OCI-LY1 (cell line): ENCODE data around the gene ACTG2.

Experiments used
- H2AFZ ChIP-seq: fragments of 200-600 bp; sonication (generic), shearing (Covaris generic); 2 replicates; pipeline ENCODE4 v1.6.0; 2014; ENCODE audit warnings: antibody characterized with exemption, mild to moderate bottlenecking, low read length
- H3F3A ChIP-seq: fragments of 200-600 bp; sonication (generic), shearing (Covaris generic); 2 replicates; pipeline ENCODE4 v1.6.0; 2014; ENCODE audit warnings: mild to moderate bottlenecking, antibody characterized with exemption, low read length, moderate library complexity; ENCODE audit not compliant: insufficient read depth
- H3K27ac ChIP-seq: fragments of 200-600 bp; sonication (generic); 2 replicates; pipeline ENCODE4 v1.5.1; 2014; ENCODE audit warnings: low read length, mixed run types, mild to moderate bottlenecking, low read depth; ENCODE audit not compliant: poor library complexity, severe bottlenecking
- H3K27me3 ChIP-seq: fragments of 200-600 bp; sonication (generic); 2 replicates; pipeline ENCODE4 v1.6.0; 2014; ENCODE audit warnings: antibody characterized with exemption, mild to moderate bottlenecking, low read length, moderate library complexity; ENCODE audit not compliant: insufficient read depth
- H3K36me3 ChIP-seq: fragments of 200-600 bp; sonication (generic); 2 replicates; pipeline ENCODE4 v1.6.1; 2014; ENCODE audit warnings: mild to moderate bottlenecking, antibody characterized with exemption, low read length, moderate library complexity, mixed read lengths; ENCODE audit not compliant: insufficient read depth
- H3K4me1 ChIP-seq: fragments of 200-600 bp; sonication (generic); 2 replicates; pipeline ENCODE4 v1.5.1; 2014; ENCODE audit warnings: mild to moderate bottlenecking, low read length, moderate library complexity; ENCODE audit not compliant: insufficient read depth, severe bottlenecking
- H3K4me2 ChIP-seq: fragments of 200-600 bp; sonication (generic), shearing (Covaris generic); 2 replicates; pipeline ENCODE4 v1.6.1; 2014; ENCODE audit warnings: low read length
- H3K4me3 ChIP-seq: fragments of 200-600 bp; sonication (generic); 2 replicates; pipeline ENCODE4 v1.5.1; 2014; ENCODE audit warnings: low read length, low read depth, mild to moderate bottlenecking, mixed read lengths; ENCODE audit not compliant: poor library complexity, severe bottlenecking
- H3K79me2 ChIP-seq: fragments of 200-600 bp; shearing (Covaris generic); 2 replicates; pipeline ENCODE4 v1.6.1; 2016; ENCODE audit warnings: mixed run types, low read length, mixed read lengths; ENCODE audit not compliant: insufficient read depth
- H3K9ac ChIP-seq: fragments of 200-600 bp; sonication (generic), shearing (Covaris generic); 2 replicates; pipeline ENCODE4 v1.6.1; 2014; ENCODE audit warnings: mild to moderate bottlenecking, low read length, mixed read lengths
- H3K9me2 ChIP-seq: fragments of 200-600 bp; sonication (generic), shearing (Covaris generic); 2 replicates; pipeline ENCODE4 v1.6.1; 2014; ENCODE audit warnings: low read depth, mild to moderate bottlenecking, low read length, mixed read lengths
- H3K9me3 ChIP-seq: fragments of 200-600 bp; shearing (Covaris generic); 2 replicates; pipeline ENCODE4 v1.6.1; 2014; ENCODE audit warnings: low read length, mixed read lengths
- H4K20me1 ChIP-seq: fragments of 200-600 bp; sonication (generic), shearing (Covaris generic); 2 replicates; pipeline ENCODE4 v1.6.0; 2016; ENCODE audit warnings: mild to moderate bottlenecking, low read length; ENCODE audit not compliant: insufficient read depth
- CTCF ChIP-seq: fragments of 200-600 bp; sonication (generic), shearing (Covaris generic); IDR thresholded peaks from 2 replicates; pipeline ENCODE4 v1.5.1; 2017; ENCODE audit warnings: mild to moderate bottlenecking, antibody characterized with exemption, low read length, moderate library complexity, mixed read lengths
- EZH2 ChIP-seq: fragments of 200-600 bp; sonication (generic), shearing (Covaris generic); IDR thresholded peaks from 2 replicates; pipeline ENCODE4 v1.8.0; 2017; ENCODE audit warnings: borderline replicate concordance, mixed run types, mild to moderate bottlenecking, antibody characterized with exemption, low read length, moderate library complexity, mixed read lengths

Gene ACTG2

DNA sequence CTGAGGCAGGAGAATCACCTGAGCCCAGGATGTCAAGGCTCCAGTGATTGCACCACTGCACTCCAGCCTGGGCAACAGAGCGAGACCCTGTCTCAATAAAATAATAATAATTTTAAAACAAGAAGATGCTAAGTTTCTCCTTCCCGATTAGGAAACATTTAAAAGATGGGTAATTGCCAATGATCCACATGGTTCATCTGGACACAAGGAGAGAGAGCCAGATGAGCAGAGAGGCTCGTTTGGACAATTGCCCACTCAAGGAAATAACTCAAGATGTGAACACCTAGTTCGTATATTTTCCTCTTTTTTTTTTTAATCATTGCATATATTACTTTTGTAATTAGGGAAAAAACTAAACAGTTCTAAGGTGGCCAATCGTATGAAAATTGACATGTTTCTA, 3.6 kb upstream of the ACTG2 start:
- H3K27ac ChIP-seq = no peak overlapping the region
- H3K9me2 ChIP-seq = no peaks in the 10 kb centered on the region
- H4K20me1 ChIP-seq = no peaks in the 10 kb centered on the region
- no peaks in the 10 kb centered on the region for H3K4me1 ChIP-seq
- H2AFZ ChIP-seq = no peak overlapping the region
- no peaks in the 10 kb centered on the region for H3K27me3 ChIP-seq
- H3K36me3 ChIP-seq = no peaks in the 10 kb centered on the region
- no peak overlapping the region for H3K4me3 ChIP-seq
- H3K4me2 ChIP-seq = no peak overlapping the region
- no peaks in the 10 kb centered on the region for H3K79me2 ChIP-seq
- TF ChIP-seq EZH2 (no peak), CTCF (no peak)
- no peak overlapping the region for H3K9ac ChIP-seq
- no peaks in the 10 kb centered on the region for H3F3A ChIP-seq
- H3K9me3 ChIP-seq = no peaks in the 10 kb centered on the region

- Histone ChIP-seq H4K20me1 (no peaks in the 10 kb centered on the region), H3K9ac (no peak overlapping the region), H3F3A (no peaks in the 10 kb centered on the region), H2AFZ (no peak overlapping the region), H3K79me2 (no peaks in the 10 kb centered on the region), H3K9me3 (no peaks in the 10 kb centered on the region), H3K27ac (no peak overlapping the region), H3K4me3 (no peak overlapping the region), H3K27me3 (no peaks in the 10 kb centered on the region), H3K36me3 (no peaks in the 10 kb centered on the region), H3K4me2 (no peak overlapping the region), H3K9me2 (no peaks in the 10 kb centered on the region), H3K4me1 (no peaks in the 10 kb centered on the region)
- TF ChIP-seq EZH2 (no peak), CTCF (no peak)
Observed at GRCh38 chr2:73890301-73891092, 2.3 kb upstream of the ACTG2 start.

- no peaks in the 10 kb centered on the region for H4K20me1 ChIP-seq
Observed at GRCh38 chr2:73891276-73891901, 1.4 kb upstream of the ACTG2 start.

More at GRCh38 chr2:73891276-73891901, 1.4 kb upstream of the ACTG2 start:
- H2AFZ ChIP-seq = no peak overlapping the region
- H3K27ac ChIP-seq = no peak overlapping the region
- no peak for TF ChIP-seq CTCF
- TF ChIP-seq EZH2 = no peak
- H3K9ac ChIP-seq = no peak overlapping the region
- H3K27me3 ChIP-seq = no peaks in the 10 kb centered on the region
- H3K4me1 ChIP-seq = no peaks in the 10 kb centered on the region
- no peaks in the 10 kb centered on the region for H3K9me3 ChIP-seq
- no peaks in the 10 kb centered on the region for H3F3A ChIP-seq
- no peaks in the 10 kb centered on the region for H3K9me2 ChIP-seq
- no peak overlapping the region for H3K4me3 ChIP-seq
- H3K4me2 ChIP-seq = no peak overlapping the region
- H3K36me3 ChIP-seq = no peaks in the 10 kb centered on the region
- H3K79me2 ChIP-seq = no peaks in the 10 kb centered on the region
